Loucy (cell line): ENCODE data around the gene CDK6.

Experiments used
- EZH2phosphoT487 ChIP-seq: fragments of 200-600 bp; IDR thresholded peaks from 2 replicates; pipeline ENCODE4 v1.6.1; 2018; ENCODE audit warnings: antibody characterized with exemption, mild to moderate bottlenecking, moderate library complexity, borderline replicate concordance
- TF ChIP-seq, protein P1 (sequence below): fragments of 200-600 bp; sonication (generic); conservative IDR thresholded peaks from 2 replicates; pipeline ENCODE4 v1.5.1; 2014; ENCODE audit warnings: mild to moderate bottlenecking, antibody characterized with exemption, low read length

- TF ChIP-seq, protein P1, sequence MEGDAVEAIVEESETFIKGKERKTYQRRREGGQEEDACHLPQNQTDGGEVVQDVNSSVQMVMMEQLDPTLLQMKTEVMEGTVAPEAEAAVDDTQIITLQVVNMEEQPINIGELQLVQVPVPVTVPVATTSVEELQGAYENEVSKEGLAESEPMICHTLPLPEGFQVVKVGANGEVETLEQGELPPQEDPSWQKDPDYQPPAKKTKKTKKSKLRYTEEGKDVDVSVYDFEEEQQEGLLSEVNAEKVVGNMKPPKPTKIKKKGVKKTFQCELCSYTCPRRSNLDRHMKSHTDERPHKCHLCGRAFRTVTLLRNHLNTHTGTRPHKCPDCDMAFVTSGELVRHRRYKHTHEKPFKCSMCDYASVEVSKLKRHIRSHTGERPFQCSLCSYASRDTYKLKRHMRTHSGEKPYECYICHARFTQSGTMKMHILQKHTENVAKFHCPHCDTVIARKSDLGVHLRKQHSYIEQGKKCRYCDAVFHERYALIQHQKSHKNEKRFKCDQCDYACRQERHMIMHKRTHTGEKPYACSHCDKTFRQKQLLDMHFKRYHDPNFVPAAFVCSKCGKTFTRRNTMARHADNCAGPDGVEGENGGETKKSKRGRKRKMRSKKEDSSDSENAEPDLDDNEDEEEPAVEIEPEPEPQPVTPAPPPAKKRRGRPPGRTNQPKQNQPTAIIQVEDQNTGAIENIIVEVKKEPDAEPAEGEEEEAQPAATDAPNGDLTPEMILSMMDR, result no peak
- no peak for TF ChIP-seq EZH2phosphoT487
Measured at GRCh38 chr7:92840316-92840715, 3.9 kb upstream of the CDK6 start.
